Activated T-helper 1 cell treated with anti-CD3 and anti-CD28 coated beads, Interleukin-2, amount 50 U/mL, for 16 hours (primary cell): ENCODE results near the gene LRRC61.
"Not testable (repeated sequence)": the region's sequence is repeated elsewhere in the genome, so short reads cannot be mapped to it uniquely, and the experiment has no call there.

Experiments used
- DNase-seq, 2 donors: peaks; one replicate each; pipeline ENCODE4 v3.0.0-alpha.2; 2020; ENCODE audit warnings: low read depth in 1 of 2, low spot score in 1 of 2

Gene LRRC61

GRCh38 chr7:150322833-150323681 lies at the start of gene LRRC61, which contains the start of gene ACTR3C:
LRRC61 (plus strand) TSS chr7:150323355; CDS start chr7:150336862, 13,507 bp downstream.
ACTR3C (minus strand) TSS chr7:150323545; CDS start chr7:150295296, 28,249 bp downstream.
- DNase-seq = peak; percentile 29 to 36

GRCh38 chr7:150276132-150276695 lies 46.9 kb upstream of the LRRC61 start:
- DNase-seq = not testable (repeated sequence)

- not testable (repeated sequence) for DNase-seq
Observed at GRCh38 chr7:150278383-150278782, 44.8 kb upstream of the LRRC61 start.

GRCh38 chr7:150281681-150282403 lies 41.3 kb upstream of the LRRC61 start:
- DNase-seq = not testable (repeated sequence)

- DNase-seq = not testable (repeated sequence)
Observed at GRCh38 chr7:150283111-150283510, 40.0 kb upstream of the LRRC61 start.

- DNase-seq = not testable (repeated sequence)
Observed at GRCh38 chr7:150283608-150284007, 39.5 kb upstream of the LRRC61 start.

- not testable (repeated sequence) for DNase-seq
Observed at GRCh38 chr7:150285849-150286754, 37.1 kb upstream of the LRRC61 start.

GRCh38 chr7:150287815-150288214 lies 35.3 kb upstream of the LRRC61 start:
- not testable (repeated sequence) for DNase-seq

- not testable (repeated sequence) for DNase-seq
Observed at GRCh38 chr7:150288816-150289215, 34.3 kb upstream of the LRRC61 start.

GRCh38 chr7:150290317-150290716 lies 32.8 kb upstream of the LRRC61 start:
- not testable (repeated sequence) for DNase-seq

- DNase-seq = not testable (repeated sequence)
Observed at GRCh38 chr7:150295027-150295426, 28.1 kb upstream of the LRRC61 start.

- DNase-seq = not testable (repeated sequence)
Observed at GRCh38 chr7:150295614-150296013, 27.5 kb upstream of the LRRC61 start.

- not testable (repeated sequence) for DNase-seq
Observed at GRCh38 chr7:150296802-150297201, 26.4 kb upstream of the LRRC61 start.

- DNase-seq = not testable (repeated sequence)
Observed at GRCh38 chr7:150297978-150298377, 25.2 kb upstream of the LRRC61 start.

- DNase-seq = not testable (repeated sequence)
Observed at GRCh38 chr7:150302908-150303310, 20.2 kb upstream of the LRRC61 start.

- DNase-seq = not testable (repeated sequence)
Observed at GRCh38 chr7:150304499-150305258, 18.5 kb upstream of the LRRC61 start.

GRCh38 chr7:150305259-150305902 lies 17.8 kb upstream of the LRRC61 start:
- DNase-seq = not testable (repeated sequence)

- not testable (repeated sequence) for DNase-seq
Observed at GRCh38 chr7:150305903-150306284, 17.3 kb upstream of the LRRC61 start.

GRCh38 chr7:150306377-150306776 lies 16.8 kb upstream of the LRRC61 start:
- DNase-seq = not testable (repeated sequence)
